ENCODE data around the gene EZH2.

The EZH2 gene

GRCh38 chr7:148865283-148865682 lies 18.8 kb downstream of the EZH2 start:
- H3K4me3 ChIP-seq: no peak overlapping the region

DNA sequence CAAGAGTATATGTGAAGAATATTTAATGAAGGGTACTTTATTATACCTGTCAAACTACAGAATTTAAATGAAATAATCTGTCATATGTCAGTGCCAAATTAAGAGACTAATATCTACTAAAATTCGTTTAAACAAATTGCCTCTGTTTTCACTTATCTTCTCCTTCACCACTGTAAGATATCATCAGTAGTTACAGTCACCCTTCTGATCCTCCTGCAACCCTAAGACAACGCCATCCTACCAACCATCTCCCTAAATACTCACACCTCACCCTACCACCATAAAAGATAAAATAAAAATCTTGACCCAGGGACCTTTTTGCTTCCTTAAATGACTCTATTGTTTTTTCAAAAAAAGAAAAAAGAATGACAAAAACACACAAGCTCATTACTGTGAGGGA lies 20.8 kb downstream of the EZH2 start:
- H3K4me3 ChIP-seq: no peak overlapping the region
- H3K27ac ChIP-seq: no peak overlapping the region

More at GRCh38 chr7:148865283-148865682, 18.8 kb downstream of the EZH2 start:
- no peak overlapping the region for H3K27ac ChIP-seq

GRCh38 chr7:148862481-148862880 lies 21.6 kb downstream of the EZH2 start:
- Histone ChIP-seq H3K4me3 (no peak overlapping the region), H3K27ac (no peak overlapping the region)

DNA sequence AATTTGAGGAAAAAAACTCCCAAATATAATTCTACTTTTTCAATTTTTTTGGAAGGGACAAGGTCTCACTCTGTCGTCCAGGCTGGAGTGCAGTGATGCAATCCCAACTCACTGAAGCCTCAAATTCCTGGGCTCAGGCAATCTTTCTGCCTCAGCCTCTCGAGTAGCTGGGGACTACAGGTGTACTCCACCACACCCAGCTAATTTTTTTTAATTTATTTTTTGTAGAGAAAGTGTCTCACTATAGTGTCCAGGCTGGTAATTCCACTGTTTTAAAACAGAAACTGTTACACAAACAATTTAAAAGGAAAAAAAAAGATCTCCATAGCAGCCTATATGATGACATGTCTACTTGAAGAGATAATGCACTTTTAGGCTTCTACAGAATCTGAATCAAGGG lies 25.6 kb downstream of the EZH2 start:
- Histone ChIP-seq H3K4me3 (no peak overlapping the region), H3K27ac (no peak overlapping the region)

GRCh38 chr7:148856891-148857290 lies 27.2 kb downstream of the EZH2 start:
- no peak overlapping the region for H3K27ac ChIP-seq
- no peak overlapping the region for H3K4me3 ChIP-seq

DNA sequence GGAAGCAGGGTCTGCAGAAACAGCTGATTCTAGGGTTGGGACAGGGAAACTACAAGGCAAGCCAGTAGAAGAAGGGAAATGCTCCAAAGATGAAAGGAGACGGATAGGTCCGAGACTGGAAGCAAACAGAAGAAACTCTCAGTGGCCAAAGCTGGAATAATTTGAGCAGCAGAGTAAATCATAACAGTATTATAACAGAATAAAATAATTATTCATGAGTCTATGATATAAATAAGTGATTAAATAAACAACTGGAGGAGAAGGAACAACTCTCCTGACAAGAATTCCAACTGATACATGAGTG lies 27.6 kb downstream of the EZH2 start:
- H3K27ac ChIP-seq: no peak overlapping the region
- no peak overlapping the region for H3K4me3 ChIP-seq

DNA sequence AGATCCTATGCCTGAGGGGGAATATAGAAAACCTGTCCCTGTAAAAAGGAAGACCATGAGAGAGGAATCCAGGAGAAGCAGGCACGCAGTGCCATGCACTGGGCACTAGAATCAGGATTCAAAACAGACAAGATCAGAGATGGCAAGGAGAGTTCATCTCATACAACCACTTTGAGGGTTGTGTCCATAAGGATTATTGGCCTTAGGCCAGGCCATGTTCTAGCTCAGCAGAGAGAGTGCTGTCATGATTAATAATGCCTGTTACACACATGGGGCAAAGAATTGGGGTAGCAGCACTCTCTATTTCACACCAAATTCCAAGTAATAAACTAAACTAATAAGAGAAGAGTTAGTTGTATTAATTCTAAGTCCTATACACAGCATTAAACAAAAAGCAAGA lies 29.1 kb downstream of the EZH2 start:
- no peak overlapping the region for H3K4me3 ChIP-seq
- no peak overlapping the region for H3K27ac ChIP-seq

GRCh38 chr7:148852272-148852671 lies 31.8 kb downstream of the EZH2 start:
- Histone ChIP-seq H3K4me3 (no peak overlapping the region), H3K27ac (no peak overlapping the region)

DNA sequence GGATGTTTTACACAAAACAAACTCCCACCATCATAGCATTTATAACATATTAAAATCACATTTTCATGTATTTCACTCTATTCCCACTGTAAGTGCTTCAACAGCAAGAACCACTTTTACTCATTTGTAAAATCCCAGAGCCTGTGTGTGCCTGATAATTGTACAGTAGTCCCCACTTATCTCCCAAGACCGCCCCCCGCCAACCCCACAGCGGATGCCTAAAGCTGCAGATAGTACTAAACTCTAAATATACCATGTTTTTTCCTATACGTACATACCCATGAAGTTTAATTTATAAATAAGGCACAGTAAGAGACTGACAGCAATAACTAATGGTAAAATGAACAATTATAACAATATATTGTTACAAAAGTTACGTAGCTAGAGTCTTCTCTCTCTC lies 33.5 kb downstream of the EZH2 start:
- no peak overlapping the region for H3K27ac ChIP-seq
- H3K4me3 ChIP-seq: no peak overlapping the region

DNA sequence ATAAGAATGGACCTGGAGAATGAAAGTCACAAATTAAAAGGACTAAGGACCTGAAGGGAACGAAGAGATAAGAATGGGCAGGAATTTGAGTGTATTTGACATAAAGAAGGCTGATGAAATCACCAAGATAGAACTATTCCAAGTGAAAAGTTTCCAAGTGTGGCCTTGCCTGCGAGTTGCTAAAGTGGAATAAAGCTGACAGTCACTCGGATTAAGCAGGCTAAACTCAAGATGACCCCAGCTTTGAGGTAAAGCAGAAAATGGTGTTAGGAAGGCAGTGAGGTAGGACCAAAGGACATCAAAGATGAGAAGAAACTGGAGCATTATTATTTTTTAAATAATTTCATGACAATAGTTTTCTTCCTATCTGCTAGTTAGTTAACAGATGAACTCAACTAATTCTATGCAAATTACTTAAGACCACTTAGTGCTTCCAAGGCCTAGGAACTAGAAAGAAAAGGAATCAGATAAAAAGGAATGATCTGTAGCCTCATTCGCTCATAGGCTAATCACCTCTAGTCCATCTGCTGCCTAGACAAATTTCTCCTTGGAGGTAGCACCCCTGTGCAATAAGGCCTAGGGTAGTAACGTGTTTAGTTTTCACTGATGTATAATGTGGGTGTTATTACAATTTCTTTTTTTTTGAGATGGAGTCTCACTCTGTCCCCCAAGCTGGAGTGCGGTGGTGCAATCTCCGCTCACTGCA lies 34.5 kb downstream of the EZH2 start:
- Histone ChIP-seq H3K27ac (no peak overlapping the region), H3K4me3 (no peak overlapping the region)

DNA sequence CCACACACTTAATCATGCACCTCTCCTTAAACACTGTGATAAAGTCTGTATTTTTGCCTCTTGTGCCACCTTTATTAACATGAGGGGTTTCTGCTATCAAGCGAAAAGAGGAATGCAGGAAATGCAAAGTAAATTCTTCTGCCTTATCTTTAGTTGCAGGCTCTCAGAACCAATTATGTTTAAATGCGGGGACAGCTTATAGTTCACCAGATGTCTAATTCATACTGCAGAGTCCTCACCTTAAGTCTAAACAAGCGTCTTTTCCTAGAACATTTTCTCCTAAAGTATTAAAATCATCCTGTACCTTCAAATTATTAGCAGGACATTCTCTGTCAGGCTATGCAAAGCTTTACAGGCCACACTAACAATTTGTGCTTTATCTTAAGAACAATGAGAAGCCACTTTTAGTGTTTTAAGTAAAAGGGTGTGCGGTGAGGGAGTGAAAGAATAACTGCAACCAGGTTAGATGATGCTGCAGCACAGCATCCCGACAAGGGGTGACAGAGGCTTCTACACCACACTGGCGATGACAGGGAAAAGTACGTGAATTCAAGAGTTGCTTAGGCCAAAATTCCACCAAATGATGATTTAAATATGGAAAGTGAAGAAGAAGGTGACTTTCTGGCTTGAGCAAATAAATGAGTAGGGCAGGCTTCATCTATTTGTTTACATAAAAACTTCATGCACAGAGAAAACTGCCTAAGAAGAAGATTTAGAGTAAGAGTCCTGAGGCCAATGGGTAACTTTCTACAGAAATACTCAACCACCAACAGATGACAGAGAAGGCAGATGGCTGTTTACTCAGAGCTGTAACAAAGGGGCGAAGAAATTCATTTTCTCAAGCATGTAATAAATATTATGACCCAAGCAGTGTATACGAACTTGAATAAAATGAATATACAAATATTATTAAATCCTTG lies 36.0 kb downstream of the EZH2 start:
- no peak overlapping the region for H3K27ac ChIP-seq
- no peak overlapping the region for H3K4me3 ChIP-seq

- H3K4me3 ChIP-seq: no peak overlapping the region
- no peak overlapping the region for H3K27ac ChIP-seq
Observed at GRCh38 chr7:148838905-148839304, 45.2 kb downstream of the EZH2 start.

DNA sequence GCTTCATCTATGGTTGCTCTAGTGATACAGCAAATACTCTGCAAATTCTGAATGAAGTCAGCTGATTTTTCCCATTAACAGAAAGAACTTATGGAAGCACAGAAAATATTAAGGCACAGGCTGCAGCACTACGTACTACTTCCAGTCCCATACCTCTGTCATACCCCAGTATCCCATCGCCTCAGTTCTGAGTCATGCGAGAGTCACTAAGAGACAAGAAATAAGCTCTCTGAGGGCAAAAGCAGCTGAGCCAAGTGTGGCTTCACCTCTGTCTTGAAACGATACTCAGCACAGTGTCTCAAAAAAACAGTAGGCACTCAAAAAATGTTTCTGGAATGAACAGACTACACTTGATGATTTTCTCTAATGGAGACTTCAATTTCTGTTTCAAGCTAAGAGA lies 48.2 kb downstream of the EZH2 start:
- Histone ChIP-seq H3K4me3 (no peak overlapping the region), H3K27ac (no peak overlapping the region)

GRCh38 chr7:148834605-148835004 lies 49.5 kb downstream of the EZH2 start:
- no peak overlapping the region for H3K27ac ChIP-seq
- H3K4me3 ChIP-seq: no peak overlapping the region

DNA sequence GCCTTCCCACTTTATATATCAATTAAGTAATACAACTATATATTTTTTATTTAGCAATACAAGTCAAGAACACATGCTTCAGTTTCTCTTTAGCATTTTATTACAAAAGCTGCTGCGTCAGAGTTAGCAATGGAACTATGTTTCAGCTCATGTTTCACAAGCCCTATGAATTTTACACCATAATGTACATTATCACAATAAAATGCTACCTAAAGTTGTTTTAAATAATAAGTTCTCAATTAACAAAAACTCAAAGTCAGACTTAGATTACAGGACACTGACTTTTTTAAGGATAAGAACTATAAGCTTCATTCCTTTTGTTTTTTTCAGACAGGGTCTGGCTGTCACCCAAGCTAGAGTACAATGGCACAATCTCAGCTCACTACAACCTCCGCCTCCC lies 52.3 kb downstream of the EZH2 start:
- no peak overlapping the region for H3K27ac ChIP-seq
- no peak overlapping the region for H3K4me3 ChIP-seq

GRCh38 chr7:148830897-148831692 lies 53.0 kb downstream of the EZH2 start:
- Histone ChIP-seq H3K4me3 (no peak overlapping the region), H3K27ac (no peak overlapping the region)

DNA sequence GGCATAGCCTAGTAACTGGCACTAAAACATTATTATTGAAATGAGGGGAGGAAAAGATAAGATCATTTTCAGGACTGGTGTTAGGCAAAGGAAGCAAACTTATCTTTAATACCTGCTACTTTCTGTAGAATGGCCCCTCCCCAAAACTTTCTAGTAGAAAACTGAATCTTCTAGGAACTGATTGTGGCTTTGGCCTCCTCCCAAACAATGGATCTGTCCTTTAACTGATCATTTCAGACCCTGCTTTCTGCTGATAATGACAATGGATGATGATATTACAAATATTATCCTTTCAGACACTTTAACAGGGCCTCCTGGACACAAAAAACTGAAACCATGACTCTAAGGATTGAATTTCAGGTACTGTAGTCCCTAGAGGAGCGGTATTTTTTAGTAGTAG lies 55.1 kb downstream of the EZH2 start:
- Histone ChIP-seq H3K4me3 (no peak overlapping the region), H3K27ac (no peak overlapping the region)

DNA sequence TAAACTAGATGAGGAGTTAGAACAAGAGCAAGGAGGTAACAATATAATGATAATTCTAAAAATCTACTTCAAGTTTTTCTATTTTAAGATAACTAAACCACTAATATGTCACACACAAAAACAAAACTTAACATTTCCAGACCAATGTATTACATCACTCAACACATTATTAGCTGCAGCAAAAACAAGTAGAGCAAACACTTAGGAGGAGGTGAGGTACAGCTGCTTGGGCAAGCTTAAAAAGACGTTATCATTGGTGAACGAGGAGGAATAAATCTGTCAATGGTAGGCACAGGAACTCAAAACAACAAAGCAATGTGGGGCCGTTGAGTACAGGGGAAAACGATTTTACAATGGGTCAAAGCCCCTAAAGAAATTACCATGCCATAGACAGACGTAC lies 58.8 kb downstream of the EZH2 start:
- Histone ChIP-seq H3K4me3 (no peak overlapping the region), H3K27ac (no peak overlapping the region)

GRCh38 chr7:148824864-148825263 lies 59.2 kb downstream of the EZH2 start:
- Histone ChIP-seq H3K27ac (no peak overlapping the region), H3K4me3 (no peak overlapping the region)

GRCh38 chr7:148821422-148821821 lies 62.7 kb downstream of the EZH2 start:
- Histone ChIP-seq H3K4me3 (no peak overlapping the region), H3K27ac (no peak overlapping the region)
